ENCODE measurements around the gene ASPSCR1. TPM values are rescaled to one million over a fixed set of nuclear protein-coding genes. Genes with fewer than 3 reads are reported as not detected.

Gene ASPSCR1
- total and polyA plus RNA-seq, 2 of the 13 experiments (the other 11 are each of a cell fraction or from before 2014, with no cell fraction given), result 274 to 314 TPM

DNA sequence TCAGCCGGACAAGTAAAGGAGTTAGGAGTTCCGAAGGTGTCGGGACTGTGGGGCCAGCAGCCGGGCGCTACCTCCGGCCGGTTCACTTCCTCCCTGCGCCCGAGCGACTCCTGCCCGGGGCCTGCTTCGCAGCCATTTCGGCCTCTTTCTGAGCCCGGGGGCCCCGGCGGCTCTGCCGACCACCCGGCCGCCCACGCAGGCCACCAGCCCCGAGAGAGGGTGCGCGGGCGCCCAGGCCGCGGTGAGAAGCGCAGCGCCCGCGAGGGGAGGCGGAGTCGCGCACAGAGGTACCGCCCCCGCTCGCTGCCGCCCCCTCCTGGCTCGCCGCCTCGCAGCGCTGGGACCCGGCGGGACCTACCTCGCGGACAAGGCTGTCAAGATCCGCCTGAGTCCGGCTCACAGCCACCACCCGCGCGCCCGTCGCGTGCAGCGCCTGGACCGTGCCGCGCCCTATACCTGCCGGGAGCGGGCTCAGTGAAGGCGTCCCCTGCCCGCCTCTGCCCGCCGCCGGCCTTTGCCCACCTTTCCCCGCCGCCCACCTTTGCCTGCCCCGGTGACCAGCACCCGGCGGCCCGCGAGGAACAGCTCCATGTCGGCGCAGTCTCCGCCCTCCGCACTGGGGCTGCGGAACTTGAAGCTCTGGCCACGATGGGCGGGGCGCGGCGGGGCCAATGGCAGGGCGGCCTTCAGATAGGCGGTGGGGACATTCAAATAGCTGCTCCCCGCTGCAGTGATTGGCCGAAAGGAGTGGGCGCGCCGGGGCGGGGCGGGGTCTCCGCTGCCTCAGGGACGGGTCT lies 59.9 kb downstream of the ASPSCR1 start, which contains the start of gene DCXR (continued):
- no peak for TF ChIP-seq CREB1 (IDR thresholded peaks at IDR 0.05)
- no peak for TF ChIP-seq CREB1 (CRISPR knock-in tag; IDR thresholded peaks at IDR 0.05)
- TF ChIP-seq WIZ (CRISPR knock-in tag; IDR thresholded peaks at IDR 0.05), result peak; percentile 85; the same call in 1 of the 2 replicates
- TF ChIP-seq ZNF556 (CRISPR knock-in tag; IDR thresholded peaks at IDR 0.05; ENCODE audit: borderline replicate concordance), result peak; percentile 90
- no peak for TF ChIP-seq FOXK2 (IDR thresholded peaks at IDR 0.05)
- TF ChIP-seq ZKSCAN8 (CRISPR knock-in tag; IDR thresholded peaks at IDR 0.05; ENCODE audit: borderline replicate concordance), result peak; percentile 14; the same call in 1 of the 2 replicates
- no peak for TF ChIP-seq KDM1A (CRISPR knock-in tag; IDR thresholded peaks at IDR 0.05)
- no peak for TF ChIP-seq ZNF652 (CRISPR knock-in tag; IDR thresholded peaks at IDR 0.05; ENCODE audit: borderline replicate concordance, low read depth)
- TF ChIP-seq, protein P1, sequence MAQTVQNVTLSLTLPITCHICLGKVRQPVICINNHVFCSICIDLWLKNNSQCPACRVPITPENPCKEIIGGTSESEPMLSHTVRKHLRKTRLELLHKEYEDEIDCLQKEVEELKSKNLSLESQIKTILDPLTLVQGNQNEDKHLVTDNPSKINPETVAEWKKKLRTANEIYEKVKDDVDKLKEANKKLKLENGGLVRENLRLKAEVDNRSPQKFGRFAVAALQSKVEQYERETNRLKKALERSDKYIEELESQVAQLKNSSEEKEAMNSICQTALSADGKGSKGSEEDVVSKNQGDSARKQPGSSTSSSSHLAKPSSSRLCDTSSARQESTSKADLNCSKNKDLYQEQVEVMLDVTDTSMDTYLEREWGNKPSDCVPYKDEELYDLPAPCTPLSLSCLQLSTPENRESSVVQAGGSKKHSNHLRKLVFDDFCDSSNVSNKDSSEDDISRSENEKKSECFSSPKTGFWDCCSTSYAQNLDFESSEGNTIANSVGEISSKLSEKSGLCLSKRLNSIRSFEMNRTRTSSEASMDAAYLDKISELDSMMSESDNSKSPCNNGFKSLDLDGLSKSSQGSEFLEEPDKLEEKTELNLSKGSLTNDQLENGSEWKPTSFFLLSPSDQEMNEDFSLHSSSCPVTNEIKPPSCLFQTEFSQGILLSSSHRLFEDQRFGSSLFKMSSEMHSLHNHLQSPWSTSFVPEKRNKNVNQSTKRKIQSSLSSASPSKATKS (CRISPR knock-in tag; IDR thresholded peaks at IDR 0.05), result no peak
- TF ChIP-seq, protein P2, sequence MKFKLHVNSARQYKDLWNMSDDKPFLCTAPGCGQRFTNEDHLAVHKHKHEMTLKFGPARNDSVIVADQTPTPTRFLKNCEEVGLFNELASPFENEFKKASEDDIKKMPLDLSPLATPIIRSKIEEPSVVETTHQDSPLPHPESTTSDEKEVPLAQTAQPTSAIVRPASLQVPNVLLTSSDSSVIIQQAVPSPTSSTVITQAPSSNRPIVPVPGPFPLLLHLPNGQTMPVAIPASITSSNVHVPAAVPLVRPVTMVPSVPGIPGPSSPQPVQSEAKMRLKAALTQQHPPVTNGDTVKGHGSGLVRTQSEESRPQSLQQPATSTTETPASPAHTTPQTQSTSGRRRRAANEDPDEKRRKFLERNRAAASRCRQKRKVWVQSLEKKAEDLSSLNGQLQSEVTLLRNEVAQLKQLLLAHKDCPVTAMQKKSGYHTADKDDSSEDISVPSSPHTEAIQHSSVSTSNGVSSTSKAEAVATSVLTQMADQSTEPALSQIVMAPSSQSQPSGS (CRISPR knock-in tag; IDR thresholded peaks at IDR 0.05), result peak; percentile 41; the same call in 1 of the 2 replicates
- TF ChIP-seq, protein P3, sequence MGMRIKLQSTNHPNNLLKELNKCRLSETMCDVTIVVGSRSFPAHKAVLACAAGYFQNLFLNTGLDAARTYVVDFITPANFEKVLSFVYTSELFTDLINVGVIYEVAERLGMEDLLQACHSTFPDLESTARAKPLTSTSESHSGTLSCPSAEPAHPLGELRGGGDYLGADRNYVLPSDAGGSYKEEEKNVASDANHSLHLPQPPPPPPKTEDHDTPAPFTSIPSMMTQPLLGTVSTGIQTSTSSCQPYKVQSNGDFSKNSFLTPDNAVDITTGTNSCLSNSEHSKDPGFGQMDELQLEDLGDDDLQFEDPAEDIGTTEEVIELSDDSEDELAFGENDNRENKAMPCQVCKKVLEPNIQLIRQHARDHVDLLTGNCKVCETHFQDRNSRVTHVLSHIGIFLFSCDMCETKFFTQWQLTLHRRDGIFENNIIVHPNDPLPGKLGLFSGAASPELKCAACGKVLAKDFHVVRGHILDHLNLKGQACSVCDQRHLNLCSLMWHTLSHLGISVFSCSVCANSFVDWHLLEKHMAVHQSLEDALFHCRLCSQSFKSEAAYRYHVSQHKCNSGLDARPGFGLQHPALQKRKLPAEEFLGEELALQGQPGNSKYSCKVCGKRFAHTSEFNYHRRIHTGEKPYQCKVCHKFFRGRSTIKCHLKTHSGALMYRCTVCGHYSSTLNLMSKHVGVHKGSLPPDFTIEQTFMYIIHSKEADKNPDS (CRISPR knock-in tag; IDR thresholded peaks at IDR 0.05), result no peak; the same call in 1 of the 2 replicates
- TF ChIP-seq, protein P4, sequence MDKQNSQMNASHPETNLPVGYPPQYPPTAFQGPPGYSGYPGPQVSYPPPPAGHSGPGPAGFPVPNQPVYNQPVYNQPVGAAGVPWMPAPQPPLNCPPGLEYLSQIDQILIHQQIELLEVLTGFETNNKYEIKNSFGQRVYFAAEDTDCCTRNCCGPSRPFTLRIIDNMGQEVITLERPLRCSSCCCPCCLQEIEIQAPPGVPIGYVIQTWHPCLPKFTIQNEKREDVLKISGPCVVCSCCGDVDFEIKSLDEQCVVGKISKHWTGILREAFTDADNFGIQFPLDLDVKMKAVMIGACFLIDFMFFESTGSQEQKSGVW (CRISPR knock-in tag; IDR thresholded peaks at IDR 0.05; ENCODE audit: borderline replicate concordance), result no peak
- TF ChIP-seq, protein P5, sequence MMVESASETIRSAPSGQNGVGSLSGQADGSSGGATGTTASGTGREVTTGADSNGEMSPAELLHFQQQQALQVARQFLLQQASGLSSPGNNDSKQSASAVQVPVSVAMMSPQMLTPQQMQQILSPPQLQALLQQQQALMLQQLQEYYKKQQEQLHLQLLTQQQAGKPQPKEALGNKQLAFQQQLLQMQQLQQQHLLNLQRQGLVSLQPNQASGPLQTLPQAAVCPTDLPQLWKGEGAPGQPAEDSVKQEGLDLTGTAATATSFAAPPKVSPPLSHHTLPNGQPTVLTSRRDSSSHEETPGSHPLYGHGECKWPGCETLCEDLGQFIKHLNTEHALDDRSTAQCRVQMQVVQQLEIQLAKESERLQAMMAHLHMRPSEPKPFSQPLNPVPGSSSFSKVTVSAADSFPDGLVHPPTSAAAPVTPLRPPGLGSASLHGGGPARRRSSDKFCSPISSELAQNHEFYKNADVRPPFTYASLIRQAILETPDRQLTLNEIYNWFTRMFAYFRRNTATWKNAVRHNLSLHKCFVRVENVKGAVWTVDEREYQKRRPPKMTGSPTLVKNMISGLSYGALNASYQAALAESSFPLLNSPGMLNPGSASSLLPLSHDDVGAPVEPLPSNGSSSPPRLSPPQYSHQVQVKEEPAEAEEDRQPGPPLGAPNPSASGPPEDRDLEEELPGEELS (CRISPR knock-in tag; IDR thresholded peaks at IDR 0.05), result no peak; the same call in 1 of the 2 replicates
- no peak for TF ChIP-seq RFX1 (IDR thresholded peaks at IDR 0.05)
- TF ChIP-seq, protein P6, sequence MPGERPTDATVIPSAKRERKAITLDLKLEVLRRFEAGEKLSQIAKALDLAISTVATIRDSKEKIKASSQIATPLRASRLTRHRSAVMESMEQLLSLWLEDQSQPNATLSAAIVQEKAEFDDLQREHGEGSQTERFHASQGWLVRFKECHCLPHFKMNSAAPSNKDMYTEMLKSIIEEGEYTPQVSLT (CRISPR knock-in tag; IDR thresholded peaks at IDR 0.05; ENCODE audit: borderline replicate concordance, low read depth), result no peak; the same call in 1 of the 2 replicates
- TF ChIP-seq ZNF225 (CRISPR knock-in tag; IDR thresholded peaks at IDR 0.05), result no peak; the same call in 1 of the 2 replicates
- no peak for TF ChIP-seq ZNF207 (IDR thresholded peaks at IDR 0.05; ENCODE audit: borderline replicate concordance)
- TF ChIP-seq ZSCAN29 (CRISPR knock-in tag; conservative IDR thresholded peaks at IDR 0.05), result peak; percentile 75; the same call in 1 of the 2 replicates
- TF ChIP-seq ONECUT2 (CRISPR knock-in tag; IDR thresholded peaks at IDR 0.05), result no peak
- TF ChIP-seq ARNT (IDR thresholded peaks at IDR 0.05), result no peak
- TF ChIP-seq EED (CRISPR knock-in tag; IDR thresholded peaks at IDR 0.05), result peak; percentile 55
- TF ChIP-seq RCOR2 (CRISPR knock-in tag; IDR thresholded peaks at IDR 0.05), result no peak
